ENCODE results near the gene SLC9A1. TPM values are rescaled to one million over a fixed set of nuclear protein-coding genes. Genes with fewer than 3 reads are reported as not detected.
A peak's percentile ranks its signal among the peaks of the same experiment; 100 is the strongest.

Gene SLC9A1
- total and polyA plus RNA-seq, 8 donors = 16.3 to 132 (median 27.9) TPM

GRCh38 chr1:27136236-27136551, 18.7 kb downstream of the SLC9A1 start:
- Histone ChIP-seq H3K4me1 (peaks cover 56 to 88% (median 80%) of the 10 kb centered on the region in 4 donors), H3K27ac (peak overlapping the region; percentile 45 to 92 (median 77)), H3K9me3 (no peaks in the 10 kb centered on the region), H3K4me3 (no peak overlapping the region), H3K36me3 (peaks cover 0 to 17% (median 2%) of the 10 kb centered on the region in 4 donors), H3K27me3 (no peaks in the 10 kb centered on the region)
- DNase-seq = peak in 1 of 2 donors; percentile 58
- intact Hi-C loops (cut with DNase I; ENCODE audit: low total_unique reads) = no loop called here
- WGBS, 5 donors = 25 to 52% (median 44%) methylated on average over 1 to 3 of the region's 3 CpGs
- TF ChIP-seq POLR2AphosphoS5 (IDR thresholded peaks at IDR 0.05) (peak in 1 of 3 donors; percentile 23), EP300 (IDR thresholded peaks at IDR 0.05) (no peak), POLR2A (IDR thresholded peaks at IDR 0.05) (no peak), CTCF (IDR thresholded peaks at IDR 0.05) (no peak)

- TF ChIP-seq POLR2AphosphoS5 (IDR thresholded peaks at IDR 0.05) (no peak), POLR2A (IDR thresholded peaks at IDR 0.05) (no peak), EP300 (IDR thresholded peaks at IDR 0.05) (no peak)
- peaks cover 54 to 88% (median 75%) of the 10 kb centered on the region in 4 donors for H3K4me1 ChIP-seq
- no peak overlapping the region for H3K4me3 ChIP-seq
- peaks cover 0 to 17% (median 2%) of the 10 kb centered on the region in 4 donors for H3K36me3 ChIP-seq
- intact Hi-C loops (cut with DNase I; ENCODE audit: low total_unique reads) = no loop called here
- WGBS, 5 donors = 57 to 75% (median 59%) methylated on average over 4 to 5 of the region's 5 CpGs
- H3K9me3 ChIP-seq = no peaks in the 10 kb centered on the region
- no peaks in the 10 kb centered on the region for H3K27me3 ChIP-seq
- peak overlapping the region; percentile 45 to 92 (median 77) for H3K27ac ChIP-seq
- no peak for DNase-seq
Measured at GRCh38 chr1:27135541-27136235, 19.2 kb downstream of the SLC9A1 start.

GRCh38 chr1:27133991-27134390, 20.9 kb downstream of the SLC9A1 start:
- Histone ChIP-seq H3K9me3 (no peaks in the 10 kb centered on the region), H3K4me1 (peaks cover 48 to 85% (median 75%) of the 10 kb centered on the region in 4 donors), H3K27me3 (no peaks in the 10 kb centered on the region), H3K4me3 (no peak overlapping the region), H3K36me3 (peaks cover 3 to 25% (median 4%) of the 10 kb centered on the region in 4 donors), H3K27ac (peak overlapping the region; percentile 75 to 86 (median 82))
- no peak for DNase-seq
- no peak for TF ChIP-seq POLR2AphosphoS5 (IDR thresholded peaks at IDR 0.05)
- no peak for TF ChIP-seq EP300 (IDR thresholded peaks at IDR 0.05)
- no peak for TF ChIP-seq POLR2A (IDR thresholded peaks at IDR 0.05)
- WGBS, 5 donors = 55 to 71% (median 70%) methylated on average over 6 of the region's 6 CpGs
- intact Hi-C loops (cut with DNase I; ENCODE audit: low total_unique reads) = no loop called here

- Histone ChIP-seq H3K4me3 (no peak overlapping the region), H3K4me1 (peaks cover 40 to 81% (median 67%) of the 10 kb centered on the region in 4 donors), H3K36me3 (peaks cover 2 to 31% (median 11%) of the 10 kb centered on the region in 4 donors), H3K9me3 (no peaks in the 10 kb centered on the region), H3K27ac (peak overlapping the region; percentile 75 to 86 (median 82)), H3K27me3 (no peaks in the 10 kb centered on the region)
- WGBS, 5 donors = 58 to 76% (median 58%) methylated on average over 5 of the region's 5 CpGs
- TF ChIP-seq POLR2AphosphoS5 (IDR thresholded peaks at IDR 0.05) (no peak), EP300 (IDR thresholded peaks at IDR 0.05) (no peak), CTCF (IDR thresholded peaks at IDR 0.05) (no peak), POLR2A (IDR thresholded peaks at IDR 0.05) (no peak)
- DNase-seq = no peak
- intact Hi-C loops (cut with DNase I; ENCODE audit: low total_unique reads) = no loop called here
Measured at GRCh38 chr1:27133158-27133557, 21.8 kb downstream of the SLC9A1 start.

GRCh38 chr1:27132624-27133023, 22.3 kb downstream of the SLC9A1 start:
- WGBS, 5 donors = 30 to 59% (median 45%) methylated on average over 7 of the region's 7 CpGs
- no peaks in the 10 kb centered on the region for H3K9me3 ChIP-seq
- H3K27me3 ChIP-seq = no peaks in the 10 kb centered on the region
- intact Hi-C loops (cut with DNase I; ENCODE audit: low total_unique reads) = no loop called here
- H3K36me3 ChIP-seq = peaks cover 0 to 32% (median 16%) of the 10 kb centered on the region in 4 donors
- peak in 2 of 3 donors; percentile 29 to 69 for TF ChIP-seq POLR2AphosphoS5 (IDR thresholded peaks at IDR 0.05)
- TF ChIP-seq EP300 (IDR thresholded peaks at IDR 0.05) = no peak
- H3K27ac ChIP-seq = peak overlapping the region; percentile 75 to 86 (median 82)
- H3K4me1 ChIP-seq = peaks cover 35 to 76% (median 61%) of the 10 kb centered on the region in 4 donors
- peak; percentile 77 to 79 for DNase-seq
- H3K4me3 ChIP-seq = no peak overlapping the region
